ENCODE data around the gene DDX46. TPM values are rescaled to one million over a fixed set of nuclear protein-coding genes. Genes with fewer than 3 reads are reported as not detected.

DDX46 gene, protein sequence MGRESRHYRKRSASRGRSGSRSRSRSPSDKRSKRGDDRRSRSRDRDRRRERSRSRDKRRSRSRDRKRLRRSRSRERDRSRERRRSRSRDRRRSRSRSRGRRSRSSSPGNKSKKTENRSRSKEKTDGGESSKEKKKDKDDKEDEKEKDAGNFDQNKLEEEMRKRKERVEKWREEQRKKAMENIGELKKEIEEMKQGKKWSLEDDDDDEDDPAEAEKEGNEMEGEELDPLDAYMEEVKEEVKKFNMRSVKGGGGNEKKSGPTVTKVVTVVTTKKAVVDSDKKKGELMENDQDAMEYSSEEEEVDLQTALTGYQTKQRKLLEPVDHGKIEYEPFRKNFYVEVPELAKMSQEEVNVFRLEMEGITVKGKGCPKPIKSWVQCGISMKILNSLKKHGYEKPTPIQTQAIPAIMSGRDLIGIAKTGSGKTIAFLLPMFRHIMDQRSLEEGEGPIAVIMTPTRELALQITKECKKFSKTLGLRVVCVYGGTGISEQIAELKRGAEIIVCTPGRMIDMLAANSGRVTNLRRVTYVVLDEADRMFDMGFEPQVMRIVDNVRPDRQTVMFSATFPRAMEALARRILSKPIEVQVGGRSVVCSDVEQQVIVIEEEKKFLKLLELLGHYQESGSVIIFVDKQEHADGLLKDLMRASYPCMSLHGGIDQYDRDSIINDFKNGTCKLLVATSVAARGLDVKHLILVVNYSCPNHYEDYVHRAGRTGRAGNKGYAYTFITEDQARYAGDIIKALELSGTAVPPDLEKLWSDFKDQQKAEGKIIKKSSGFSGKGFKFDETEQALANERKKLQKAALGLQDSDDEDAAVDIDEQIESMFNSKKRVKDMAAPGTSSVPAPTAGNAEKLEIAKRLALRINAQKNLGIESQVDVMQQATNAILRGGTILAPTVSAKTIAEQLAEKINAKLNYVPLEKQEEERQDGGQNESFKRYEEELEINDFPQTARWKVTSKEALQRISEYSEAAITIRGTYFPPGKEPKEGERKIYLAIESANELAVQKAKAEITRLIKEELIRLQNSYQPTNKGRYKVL
- total RNA-seq, result 16.9 and 31.2 TPM in 2 replicates

DNA sequence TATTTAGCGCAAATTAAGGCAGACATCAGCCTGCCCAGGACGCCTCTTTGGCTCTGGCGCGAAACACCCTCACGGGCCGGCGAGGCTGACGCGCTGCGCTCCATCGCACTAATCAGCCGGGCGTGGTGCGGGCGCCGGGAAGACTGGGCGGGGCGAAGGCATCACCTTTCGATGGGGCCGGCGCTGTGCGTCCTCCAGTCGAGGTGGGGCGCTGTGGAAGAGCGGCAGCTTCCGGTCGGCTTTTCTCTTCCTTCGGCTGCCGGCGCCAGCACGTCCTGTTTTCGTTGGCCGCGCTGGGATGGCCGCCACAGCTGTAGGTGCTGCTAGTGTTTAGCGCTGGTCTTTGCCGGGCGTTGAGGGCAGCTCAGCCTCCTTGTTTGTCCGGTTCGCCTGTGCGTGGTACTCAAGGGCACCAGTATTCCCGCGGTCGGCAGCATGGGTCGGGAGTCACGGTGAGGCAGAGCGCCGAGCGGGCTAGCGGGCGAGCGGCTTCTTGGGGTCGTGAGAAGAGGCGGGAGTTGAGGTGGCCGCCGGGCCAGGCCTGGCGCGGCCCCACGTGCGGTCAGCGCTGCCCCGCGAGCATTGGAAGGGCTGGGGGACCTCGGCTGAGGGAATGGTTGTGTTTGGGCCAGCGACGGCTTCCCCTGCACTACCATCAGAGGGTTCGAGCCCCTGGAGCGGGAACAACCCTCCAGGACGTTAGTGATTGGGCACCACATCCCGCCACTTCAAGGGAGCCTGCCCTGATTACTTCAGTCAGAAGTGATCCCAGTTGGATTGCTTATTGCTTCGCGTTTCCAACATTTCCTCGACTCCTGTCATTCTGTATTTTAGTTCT is at the start of gene DDX46:
DDX46 (plus strand) TSS at position 276 of the 838 bp plus-strand sequence; CDS start at position 436, 160 bp downstream.

DNA sequence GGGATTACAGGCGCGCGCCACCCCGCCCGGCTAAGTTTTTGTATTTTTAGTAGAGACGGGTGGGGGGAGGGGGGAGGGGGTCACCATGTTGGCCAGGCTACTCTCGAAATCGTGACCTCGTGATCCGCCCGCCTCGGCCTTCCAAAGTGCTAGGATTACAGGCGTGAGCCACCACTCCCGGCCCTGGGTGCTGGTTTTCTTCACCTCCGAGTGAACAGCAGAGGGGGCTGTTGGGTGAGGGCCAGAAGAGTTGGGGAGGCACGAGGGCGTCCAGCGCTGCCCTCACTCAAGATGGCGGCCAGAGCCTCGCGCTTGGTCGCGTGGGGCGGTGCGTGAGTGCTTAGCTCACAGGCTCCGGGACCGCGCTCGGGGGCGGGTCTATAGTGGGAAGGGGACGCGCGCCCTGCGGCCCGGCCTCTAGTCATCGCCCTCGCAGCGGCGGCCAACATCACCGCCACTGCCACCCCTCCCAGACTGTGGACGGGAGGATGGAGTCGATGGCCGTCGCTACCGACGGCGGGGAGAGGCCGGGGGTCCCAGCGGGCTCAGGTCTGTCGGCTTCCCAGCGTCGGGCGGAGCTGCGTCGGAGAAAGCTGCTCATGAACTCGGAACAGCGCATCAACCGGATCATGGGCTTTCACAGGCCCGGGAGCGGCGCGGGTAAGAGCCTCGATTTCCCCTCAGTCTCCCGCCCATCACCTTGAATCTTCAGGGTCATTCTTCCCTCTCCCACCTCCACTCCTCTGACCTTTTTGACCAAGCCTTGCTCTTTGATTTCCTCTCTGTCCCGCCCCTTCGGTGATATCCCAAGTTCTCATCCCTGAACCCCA is 20.2 kb upstream of the DDX46 start, which contains the start of gene CAMLG:
CAMLG (plus strand) TSS at position 416 of the 830 bp plus-strand sequence; CDS start at position 489, 73 bp downstream.

DNA sequence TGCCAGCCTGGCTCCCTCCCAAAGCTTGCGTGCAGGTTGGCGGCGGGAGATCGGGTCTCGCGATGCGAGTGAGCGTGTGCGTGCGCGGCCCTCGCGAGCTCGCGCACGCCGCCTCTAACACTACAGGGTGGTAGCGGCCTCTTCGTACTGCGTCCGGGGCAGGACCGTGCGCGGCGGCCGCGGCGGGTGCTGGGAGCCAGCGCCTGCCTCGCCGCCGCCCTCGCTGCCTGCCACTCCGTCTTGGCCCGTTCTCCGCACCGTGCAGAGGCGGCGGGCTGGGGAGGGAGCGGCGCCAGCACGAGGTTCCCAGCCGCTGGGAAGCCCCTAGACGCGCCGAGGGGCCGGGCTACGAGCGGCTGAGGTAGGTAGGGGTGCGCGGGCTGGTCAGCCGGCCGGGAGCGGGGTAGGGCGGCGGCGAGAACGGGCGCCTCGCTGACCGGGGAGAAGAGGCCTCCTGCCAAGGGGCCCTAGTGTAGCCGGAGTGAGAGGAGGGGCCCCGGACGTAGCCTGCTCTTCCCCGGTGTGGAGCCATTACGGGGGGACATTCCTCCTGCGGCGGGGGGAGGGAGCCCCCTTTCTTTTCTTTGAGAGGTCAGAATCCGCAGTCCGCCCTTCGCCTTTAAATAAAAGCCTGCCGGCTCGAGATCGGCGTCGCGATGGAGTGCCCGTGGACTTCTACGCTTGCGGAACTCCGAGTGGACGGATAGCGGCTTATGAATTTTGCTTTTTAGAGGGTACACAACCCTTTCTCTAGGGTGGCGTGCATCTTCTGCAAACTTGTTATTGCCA is 87.5 kb downstream of the DDX46 start, which contains the start of gene C5orf24:
C5orf24 (plus strand) TSS at position 117 of the 789 bp plus-strand sequence. CDS start 8,933 bp downstream, outside the sequence.

DNA sequence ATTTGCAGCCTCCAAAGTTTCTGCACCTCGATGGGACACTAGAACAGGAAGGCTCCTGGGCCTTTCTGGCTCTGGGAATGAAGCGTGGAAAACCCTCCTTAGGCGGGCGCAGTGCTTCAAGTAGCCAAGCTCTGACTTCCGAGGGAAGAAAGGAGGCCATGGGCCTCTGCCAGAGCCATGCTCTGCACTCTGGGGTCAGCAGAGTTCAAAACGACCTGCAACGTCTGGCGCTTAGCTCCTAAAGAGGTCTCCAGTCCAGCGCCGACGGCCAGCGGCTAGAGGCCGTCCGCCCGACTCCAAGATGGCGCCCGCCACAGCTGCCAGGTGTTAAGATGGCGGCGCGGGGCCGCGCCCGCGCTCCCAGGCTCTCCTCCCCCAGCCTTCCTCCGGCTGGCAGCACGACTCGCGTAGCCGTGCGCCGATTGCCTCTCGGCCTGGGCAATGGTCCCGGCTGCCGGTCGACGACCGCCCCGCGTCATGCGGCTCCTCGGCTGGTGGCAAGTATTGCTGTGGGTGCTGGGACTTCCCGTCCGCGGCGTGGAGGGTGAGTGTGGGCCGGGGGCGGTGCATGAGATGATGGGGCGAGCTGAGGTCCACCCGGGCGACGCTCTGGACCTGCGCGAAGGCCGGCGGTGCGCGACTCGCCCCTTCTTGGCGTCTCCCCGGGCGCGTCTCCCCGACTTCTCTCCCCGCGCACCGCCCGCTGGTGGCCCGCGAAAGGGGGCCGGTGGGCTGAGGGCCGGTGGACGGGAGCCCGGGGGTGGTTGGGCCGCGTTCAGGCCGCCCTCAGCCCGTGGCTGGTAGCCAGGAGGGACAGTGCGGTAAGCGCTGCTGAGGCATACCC is 115.6 kb downstream of the DDX46 start, which contains the start of gene TXNDC15:
TXNDC15 (plus strand) TSS at position 385 of the 844 bp plus-strand sequence; CDS start at position 442, 57 bp downstream.

Other genes with a start within 250 kb of the DDX46 start
- 14.3 and 20.4 TPM in 2 replicates for gene JADE2, start 233.1 kb upstream of the DDX46 start, total RNA-seq
- 82.0 and 99.6 TPM in 2 replicates for gene SAR1B, start 126.0 kb upstream of the DDX46 start, total RNA-seq
- gene SEC24A, start 110.0 kb upstream of the DDX46 start, total RNA-seq, result 50.5 and 73.8 TPM in 2 replicates
- 26.8 and 33.9 TPM in 2 replicates for gene CAMLG, start 20.2 kb upstream of the DDX46 start, total RNA-seq
- gene C5orf24, start 87.2 kb downstream of the DDX46 start, total RNA-seq, result 63.0 and 73.2 TPM in 2 replicates
- 211 and 316 TPM in 2 replicates for gene TXNDC15, start 115.6 kb downstream of the DDX46 start, total RNA-seq
- gene PCBD2, start 146.4 kb downstream of the DDX46 start, total RNA-seq, result 4.8 and 5.6 TPM in 2 replicates
- not detected in 2 replicates for gene CATSPER3, start 209.1 kb downstream of the DDX46 start, total RNA-seq

All from smooth muscle cell of the umbilical artery (primary cell).